Measurements from ENCODE around the gene SPATS1.

SPATS1 gene

GRCh38 chr6:44390158-44390683, 47.8 kb downstream of the SPATS1 start:
- DNase-seq: no peak
